ENCODE results near the gene TMEM232.

TMEM232 gene

GRCh38 chr5:110383231-110383630, 343.2 kb downstream of the TMEM232 start:
- no peak for DNase-seq

GRCh38 chr5:110377943-110378342, 348.5 kb downstream of the TMEM232 start:
- no peak for DNase-seq

GRCh38 chr5:110377361-110377760, 349.1 kb downstream of the TMEM232 start:
- no peak for DNase-seq

GRCh38 chr5:110376281-110376951, 350.1 kb downstream of the TMEM232 start:
- DNase-seq: no peak

GRCh38 chr5:110371725-110372041, 354.8 kb downstream of the TMEM232 start:
- no peak for DNase-seq

- DNase-seq: no peak
Measured at GRCh38 chr5:110371011-110371724, 355.3 kb downstream of the TMEM232 start.

Measured in activated CD4-positive, CD25-positive, alpha-beta regulatory T cell (primary cell).